WTC11 (cell line): ENCODE results near the gene ZNF286A.

Source experiments
- ELF4 ChIP-seq: sonication (generic); formaldehyde crosslinking; IDR thresholded peaks from 2 replicates; pipeline ENCODE4 v1.8.1; 2022; ENCODE audit warnings: low read depth, mild to moderate bottlenecking, moderate library complexity, missing genetic modification reagents
- JUN ChIP-seq: sonication (generic); formaldehyde crosslinking; IDR thresholded peaks from 2 replicates; pipeline ENCODE4 v1.8.0; 2023; ENCODE audit warnings: mild to moderate bottlenecking, missing genetic modification reagents
- TP53 ChIP-seq: sonication (generic); formaldehyde crosslinking; IDR thresholded peaks from 2 replicates; pipeline ENCODE4 v1.8.1; 2023; ENCODE audit warnings: mild to moderate bottlenecking, missing genetic modification reagents
- TF ChIP-seq, protein P1 (sequence below): fragments of 250-450 bp; sonication (Bioruptor Pico); IDR thresholded peaks from 2 replicates; pipeline ENCODE4 v1.9.0; 2021; ENCODE audit warnings: mild to moderate bottlenecking
- TF ChIP-seq, protein P2 (sequence below): sonication (generic); formaldehyde crosslinking; conservative IDR thresholded peaks from 2 replicates; pipeline ENCODE4 v1.8.1; 2022; ENCODE audit warnings: mild to moderate bottlenecking, missing genetic modification reagents
- TF ChIP-seq, protein P3 (sequence below): fragments of 200-600 bp; IDR thresholded peaks from 2 replicates; pipeline ENCODE4 v1.8.0; 2022; ENCODE audit warnings: antibody characterized with exemption
- TF ChIP-seq, protein P4 (sequence below): sonication (generic); formaldehyde crosslinking; IDR thresholded peaks from 2 replicates; pipeline ENCODE4 v1.8.1; 2022; ENCODE audit warnings: mild to moderate bottlenecking, missing genetic modification reagents, moderate library complexity, borderline replicate concordance
- TF ChIP-seq, protein P5 (sequence below): sonication (generic); formaldehyde crosslinking; IDR thresholded peaks from 2 replicates; pipeline ENCODE4 v1.8.0; 2022; ENCODE audit warnings: missing genetic modification reagents
- TF ChIP-seq, protein P6 (sequence below): sonication (generic); formaldehyde crosslinking; IDR thresholded peaks from 2 replicates; pipeline ENCODE4 v1.8.0; 2022; ENCODE audit warnings: mild to moderate bottlenecking, missing genetic modification reagents
- TF ChIP-seq, protein P7 (sequence below): sonication (generic); formaldehyde crosslinking; IDR thresholded peaks from 2 replicates; pipeline ENCODE4 v1.8.0; 2022; ENCODE audit warnings: mild to moderate bottlenecking, missing genetic modification reagents
- TF ChIP-seq, protein P8 (sequence below): sonication (generic); formaldehyde crosslinking; IDR thresholded peaks from 2 replicates; pipeline ENCODE4 v1.8.1; 2023; ENCODE audit warnings: mild to moderate bottlenecking, missing genetic modification reagents, borderline replicate concordance

DNA sequence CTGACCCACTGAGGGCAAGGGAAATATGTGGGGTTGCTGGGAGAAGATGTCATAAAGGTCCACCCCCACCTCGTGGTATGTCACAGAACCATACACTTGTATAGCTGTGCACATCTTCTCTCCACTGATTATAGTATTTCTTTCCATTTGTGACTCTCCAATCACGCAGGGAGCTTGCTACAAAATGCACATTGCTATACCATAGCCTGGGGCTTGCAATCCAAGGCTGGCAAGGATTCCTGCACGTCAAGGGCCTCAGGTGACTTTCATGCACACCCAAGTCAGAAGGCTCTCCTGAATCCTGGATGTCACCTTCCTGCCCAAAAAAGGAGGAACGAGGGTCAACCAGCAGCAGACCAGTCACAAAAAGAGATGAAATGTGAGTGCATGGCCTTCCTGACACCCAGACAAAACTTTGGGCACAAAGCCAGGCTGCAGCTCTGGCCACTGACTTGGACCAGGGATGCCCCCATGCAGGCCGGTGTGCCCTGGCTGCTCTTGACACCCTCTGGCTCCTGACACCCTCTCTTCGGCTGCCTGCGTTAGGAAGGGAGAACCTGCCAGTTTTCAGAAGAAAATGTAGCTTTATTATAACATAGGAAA, 44.6 kb downstream of the ZNF286A start:
- TF ChIP-seq, protein P1, sequence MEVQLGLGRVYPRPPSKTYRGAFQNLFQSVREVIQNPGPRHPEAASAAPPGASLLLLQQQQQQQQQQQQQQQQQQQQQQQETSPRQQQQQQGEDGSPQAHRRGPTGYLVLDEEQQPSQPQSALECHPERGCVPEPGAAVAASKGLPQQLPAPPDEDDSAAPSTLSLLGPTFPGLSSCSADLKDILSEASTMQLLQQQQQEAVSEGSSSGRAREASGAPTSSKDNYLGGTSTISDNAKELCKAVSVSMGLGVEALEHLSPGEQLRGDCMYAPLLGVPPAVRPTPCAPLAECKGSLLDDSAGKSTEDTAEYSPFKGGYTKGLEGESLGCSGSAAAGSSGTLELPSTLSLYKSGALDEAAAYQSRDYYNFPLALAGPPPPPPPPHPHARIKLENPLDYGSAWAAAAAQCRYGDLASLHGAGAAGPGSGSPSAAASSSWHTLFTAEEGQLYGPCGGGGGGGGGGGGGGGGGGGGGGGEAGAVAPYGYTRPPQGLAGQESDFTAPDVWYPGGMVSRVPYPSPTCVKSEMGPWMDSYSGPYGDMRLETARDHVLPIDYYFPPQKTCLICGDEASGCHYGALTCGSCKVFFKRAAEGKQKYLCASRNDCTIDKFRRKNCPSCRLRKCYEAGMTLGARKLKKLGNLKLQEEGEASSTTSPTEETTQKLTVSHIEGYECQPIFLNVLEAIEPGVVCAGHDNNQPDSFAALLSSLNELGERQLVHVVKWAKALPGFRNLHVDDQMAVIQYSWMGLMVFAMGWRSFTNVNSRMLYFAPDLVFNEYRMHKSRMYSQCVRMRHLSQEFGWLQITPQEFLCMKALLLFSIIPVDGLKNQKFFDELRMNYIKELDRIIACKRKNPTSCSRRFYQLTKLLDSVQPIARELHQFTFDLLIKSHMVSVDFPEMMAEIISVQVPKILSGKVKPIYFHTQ: no peak
- TF ChIP-seq, protein P2, sequence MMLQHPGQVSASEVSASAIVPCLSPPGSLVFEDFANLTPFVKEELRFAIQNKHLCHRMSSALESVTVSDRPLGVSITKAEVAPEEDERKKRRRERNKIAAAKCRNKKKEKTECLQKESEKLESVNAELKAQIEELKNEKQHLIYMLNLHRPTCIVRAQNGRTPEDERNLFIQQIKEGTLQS: no peak
- TF ChIP-seq, protein P3, sequence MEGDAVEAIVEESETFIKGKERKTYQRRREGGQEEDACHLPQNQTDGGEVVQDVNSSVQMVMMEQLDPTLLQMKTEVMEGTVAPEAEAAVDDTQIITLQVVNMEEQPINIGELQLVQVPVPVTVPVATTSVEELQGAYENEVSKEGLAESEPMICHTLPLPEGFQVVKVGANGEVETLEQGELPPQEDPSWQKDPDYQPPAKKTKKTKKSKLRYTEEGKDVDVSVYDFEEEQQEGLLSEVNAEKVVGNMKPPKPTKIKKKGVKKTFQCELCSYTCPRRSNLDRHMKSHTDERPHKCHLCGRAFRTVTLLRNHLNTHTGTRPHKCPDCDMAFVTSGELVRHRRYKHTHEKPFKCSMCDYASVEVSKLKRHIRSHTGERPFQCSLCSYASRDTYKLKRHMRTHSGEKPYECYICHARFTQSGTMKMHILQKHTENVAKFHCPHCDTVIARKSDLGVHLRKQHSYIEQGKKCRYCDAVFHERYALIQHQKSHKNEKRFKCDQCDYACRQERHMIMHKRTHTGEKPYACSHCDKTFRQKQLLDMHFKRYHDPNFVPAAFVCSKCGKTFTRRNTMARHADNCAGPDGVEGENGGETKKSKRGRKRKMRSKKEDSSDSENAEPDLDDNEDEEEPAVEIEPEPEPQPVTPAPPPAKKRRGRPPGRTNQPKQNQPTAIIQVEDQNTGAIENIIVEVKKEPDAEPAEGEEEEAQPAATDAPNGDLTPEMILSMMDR: no peak
- TF ChIP-seq, protein P4, sequence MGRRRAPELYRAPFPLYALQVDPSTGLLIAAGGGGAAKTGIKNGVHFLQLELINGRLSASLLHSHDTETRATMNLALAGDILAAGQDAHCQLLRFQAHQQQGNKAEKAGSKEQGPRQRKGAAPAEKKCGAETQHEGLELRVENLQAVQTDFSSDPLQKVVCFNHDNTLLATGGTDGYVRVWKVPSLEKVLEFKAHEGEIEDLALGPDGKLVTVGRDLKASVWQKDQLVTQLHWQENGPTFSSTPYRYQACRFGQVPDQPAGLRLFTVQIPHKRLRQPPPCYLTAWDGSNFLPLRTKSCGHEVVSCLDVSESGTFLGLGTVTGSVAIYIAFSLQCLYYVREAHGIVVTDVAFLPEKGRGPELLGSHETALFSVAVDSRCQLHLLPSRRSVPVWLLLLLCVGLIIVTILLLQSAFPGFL (CRISPR knock-in tag): no peak
- no peak for TF ChIP-seq TP53 (CRISPR knock-in tag)
- TF ChIP-seq JUN (CRISPR knock-in tag): no peak
- TF ChIP-seq, protein P5, sequence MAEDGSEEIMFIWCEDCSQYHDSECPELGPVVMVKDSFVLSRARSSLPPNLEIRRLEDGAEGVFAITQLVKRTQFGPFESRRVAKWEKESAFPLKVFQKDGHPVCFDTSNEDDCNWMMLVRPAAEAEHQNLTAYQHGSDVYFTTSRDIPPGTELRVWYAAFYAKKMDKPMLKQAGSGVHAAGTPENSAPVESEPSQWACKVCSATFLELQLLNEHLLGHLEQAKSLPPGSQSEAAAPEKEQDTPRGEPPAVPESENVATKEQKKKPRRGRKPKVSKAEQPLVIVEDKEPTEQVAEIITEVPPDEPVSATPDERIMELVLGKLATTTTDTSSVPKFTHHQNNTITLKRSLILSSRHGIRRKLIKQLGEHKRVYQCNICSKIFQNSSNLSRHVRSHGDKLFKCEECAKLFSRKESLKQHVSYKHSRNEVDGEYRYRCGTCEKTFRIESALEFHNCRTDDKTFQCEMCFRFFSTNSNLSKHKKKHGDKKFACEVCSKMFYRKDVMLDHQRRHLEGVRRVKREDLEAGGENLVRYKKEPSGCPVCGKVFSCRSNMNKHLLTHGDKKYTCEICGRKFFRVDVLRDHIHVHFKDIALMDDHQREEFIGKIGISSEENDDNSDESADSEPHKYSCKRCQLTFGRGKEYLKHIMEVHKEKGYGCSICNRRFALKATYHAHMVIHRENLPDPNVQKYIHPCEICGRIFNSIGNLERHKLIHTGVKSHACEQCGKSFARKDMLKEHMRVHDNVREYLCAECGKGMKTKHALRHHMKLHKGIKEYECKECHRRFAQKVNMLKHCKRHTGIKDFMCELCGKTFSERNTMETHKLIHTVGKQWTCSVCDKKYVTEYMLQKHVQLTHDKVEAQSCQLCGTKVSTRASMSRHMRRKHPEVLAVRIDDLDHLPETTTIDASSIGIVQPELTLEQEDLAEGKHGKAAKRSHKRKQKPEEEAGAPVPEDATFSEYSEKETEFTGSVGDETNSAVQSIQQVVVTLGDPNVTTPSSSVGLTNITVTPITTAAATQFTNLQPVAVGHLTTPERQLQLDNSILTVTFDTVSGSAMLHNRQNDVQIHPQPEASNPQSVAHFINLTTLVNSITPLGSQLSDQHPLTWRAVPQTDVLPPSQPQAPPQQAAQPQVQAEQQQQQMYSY: no peak
- TF ChIP-seq, protein P6, sequence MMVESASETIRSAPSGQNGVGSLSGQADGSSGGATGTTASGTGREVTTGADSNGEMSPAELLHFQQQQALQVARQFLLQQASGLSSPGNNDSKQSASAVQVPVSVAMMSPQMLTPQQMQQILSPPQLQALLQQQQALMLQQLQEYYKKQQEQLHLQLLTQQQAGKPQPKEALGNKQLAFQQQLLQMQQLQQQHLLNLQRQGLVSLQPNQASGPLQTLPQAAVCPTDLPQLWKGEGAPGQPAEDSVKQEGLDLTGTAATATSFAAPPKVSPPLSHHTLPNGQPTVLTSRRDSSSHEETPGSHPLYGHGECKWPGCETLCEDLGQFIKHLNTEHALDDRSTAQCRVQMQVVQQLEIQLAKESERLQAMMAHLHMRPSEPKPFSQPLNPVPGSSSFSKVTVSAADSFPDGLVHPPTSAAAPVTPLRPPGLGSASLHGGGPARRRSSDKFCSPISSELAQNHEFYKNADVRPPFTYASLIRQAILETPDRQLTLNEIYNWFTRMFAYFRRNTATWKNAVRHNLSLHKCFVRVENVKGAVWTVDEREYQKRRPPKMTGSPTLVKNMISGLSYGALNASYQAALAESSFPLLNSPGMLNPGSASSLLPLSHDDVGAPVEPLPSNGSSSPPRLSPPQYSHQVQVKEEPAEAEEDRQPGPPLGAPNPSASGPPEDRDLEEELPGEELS (CRISPR knock-in tag): no peak
- TF ChIP-seq, protein P7, sequence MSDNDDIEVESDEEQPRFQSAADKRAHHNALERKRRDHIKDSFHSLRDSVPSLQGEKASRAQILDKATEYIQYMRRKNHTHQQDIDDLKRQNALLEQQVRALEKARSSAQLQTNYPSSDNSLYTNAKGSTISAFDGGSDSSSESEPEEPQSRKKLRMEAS (CRISPR knock-in tag): no peak
- TF ChIP-seq, protein P8, sequence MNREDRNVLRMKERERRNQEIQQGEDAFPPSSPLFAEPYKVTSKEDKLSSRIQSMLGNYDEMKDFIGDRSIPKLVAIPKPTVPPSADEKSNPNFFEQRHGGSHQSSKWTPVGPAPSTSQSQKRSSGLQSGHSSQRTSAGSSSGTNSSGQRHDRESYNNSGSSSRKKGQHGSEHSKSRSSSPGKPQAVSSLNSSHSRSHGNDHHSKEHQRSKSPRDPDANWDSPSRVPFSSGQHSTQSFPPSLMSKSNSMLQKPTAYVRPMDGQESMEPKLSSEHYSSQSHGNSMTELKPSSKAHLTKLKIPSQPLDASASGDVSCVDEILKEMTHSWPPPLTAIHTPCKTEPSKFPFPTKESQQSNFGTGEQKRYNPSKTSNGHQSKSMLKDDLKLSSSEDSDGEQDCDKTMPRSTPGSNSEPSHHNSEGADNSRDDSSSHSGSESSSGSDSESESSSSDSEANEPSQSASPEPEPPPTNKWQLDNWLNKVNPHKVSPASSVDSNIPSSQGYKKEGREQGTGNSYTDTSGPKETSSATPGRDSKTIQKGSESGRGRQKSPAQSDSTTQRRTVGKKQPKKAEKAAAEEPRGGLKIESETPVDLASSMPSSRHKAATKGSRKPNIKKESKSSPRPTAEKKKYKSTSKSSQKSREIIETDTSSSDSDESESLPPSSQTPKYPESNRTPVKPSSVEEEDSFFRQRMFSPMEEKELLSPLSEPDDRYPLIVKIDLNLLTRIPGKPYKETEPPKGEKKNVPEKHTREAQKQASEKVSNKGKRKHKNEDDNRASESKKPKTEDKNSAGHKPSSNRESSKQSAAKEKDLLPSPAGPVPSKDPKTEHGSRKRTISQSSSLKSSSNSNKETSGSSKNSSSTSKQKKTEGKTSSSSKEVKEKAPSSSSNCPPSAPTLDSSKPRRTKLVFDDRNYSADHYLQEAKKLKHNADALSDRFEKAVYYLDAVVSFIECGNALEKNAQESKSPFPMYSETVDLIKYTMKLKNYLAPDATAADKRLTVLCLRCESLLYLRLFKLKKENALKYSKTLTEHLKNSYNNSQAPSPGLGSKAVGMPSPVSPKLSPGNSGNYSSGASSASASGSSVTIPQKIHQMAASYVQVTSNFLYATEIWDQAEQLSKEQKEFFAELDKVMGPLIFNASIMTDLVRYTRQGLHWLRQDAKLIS: no peak
- TF ChIP-seq ELF4 (CRISPR knock-in tag): no peak
